DMS53 (cell line): ENCODE data around the gene GFOD2.

Experiments used
- DNase-seq: peaks from one replicate; lab custom pipeline; 2025; lab: John Stamatoyannopoulos, UW

GFOD2 gene

GRCh38 chr16:67637625-67638024 lies 81.5 kb downstream of the GFOD2 start:
- DNase-seq: no peak

DNA sequence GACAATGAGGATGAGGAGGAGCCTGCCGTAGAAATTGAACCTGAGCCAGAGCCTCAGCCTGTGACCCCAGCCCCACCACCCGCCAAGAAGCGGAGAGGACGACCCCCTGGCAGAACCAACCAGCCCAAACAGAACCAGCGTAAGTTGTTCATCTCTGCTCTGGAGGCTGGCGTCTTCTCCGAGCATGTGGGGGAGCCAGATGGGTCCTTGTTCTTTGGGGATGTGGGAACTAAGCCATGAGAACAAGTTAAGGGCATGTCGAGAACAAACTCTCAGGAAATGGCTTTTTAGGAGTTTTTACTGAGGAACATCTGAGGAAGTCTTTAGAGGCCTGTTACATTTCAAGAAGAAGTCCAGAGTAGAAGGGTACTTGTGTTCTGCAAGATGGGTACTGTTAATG lies 82.4 kb downstream of the GFOD2 start:
- DNase-seq: no peak

DNA sequence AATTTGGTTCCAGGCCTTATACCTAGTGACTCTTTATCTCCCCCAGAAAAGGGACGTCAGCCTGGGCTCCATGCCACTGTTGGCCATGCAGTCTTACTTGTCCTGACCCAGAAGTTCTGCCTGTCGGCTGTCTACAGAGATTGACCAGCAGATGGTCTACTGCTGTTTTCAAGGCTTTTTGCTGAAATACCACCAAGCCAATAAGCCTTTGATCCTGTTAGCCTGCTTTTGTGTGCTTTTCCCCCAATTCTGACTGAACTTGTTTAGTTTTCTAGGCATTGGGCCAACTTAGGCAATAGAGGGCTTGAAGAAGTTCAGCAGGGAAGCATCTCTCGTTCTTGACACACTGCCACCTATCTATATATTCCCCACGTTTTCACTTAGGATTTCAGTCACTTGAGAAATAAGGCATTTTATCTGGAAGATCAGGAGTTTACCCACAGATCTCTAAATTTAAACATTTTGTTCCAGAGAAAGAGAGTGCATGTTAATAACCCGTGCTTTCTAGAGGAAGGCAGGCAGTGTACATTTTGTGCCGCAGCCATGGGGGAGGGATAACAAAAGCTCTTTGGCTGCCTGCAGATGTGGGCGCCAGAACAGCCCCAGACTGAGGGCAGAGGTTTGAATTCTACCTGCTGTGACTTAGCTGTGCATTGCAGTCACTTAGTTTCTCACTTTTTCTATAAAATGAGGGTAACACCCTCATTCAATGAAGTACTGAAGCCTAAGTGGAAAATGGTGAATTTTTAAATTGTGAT lies 86.5 kb downstream of the GFOD2 start:
- no peak for DNase-seq

DNA sequence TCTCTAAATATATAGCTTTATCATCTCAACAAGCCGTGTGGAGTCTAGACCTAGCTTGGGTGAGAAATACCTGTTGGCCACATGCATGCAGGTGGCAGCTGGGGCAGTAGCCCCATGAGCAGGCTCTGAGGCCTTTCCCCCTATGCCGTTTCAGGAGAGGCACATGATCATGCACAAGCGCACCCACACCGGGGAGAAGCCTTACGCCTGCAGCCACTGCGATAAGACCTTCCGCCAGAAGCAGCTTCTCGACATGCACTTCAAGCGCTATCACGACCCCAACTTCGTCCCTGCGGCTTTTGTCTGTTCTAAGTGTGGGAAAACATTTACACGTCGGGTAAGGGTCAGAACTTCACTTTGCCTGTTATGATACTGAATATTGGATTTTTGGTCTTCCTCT lies 90.9 kb downstream of the GFOD2 start:
- DNase-seq: no peak
